GM18870 (cell line): ENCODE results near the gene BTBD7.
"Not testable (repeated sequence)": the region's sequence is repeated elsewhere in the genome, so short reads cannot be mapped to it uniquely, and the experiment has no call there.

ENCODE experiments used
- ATAC-seq: cut with Tn5 transposase; IDR thresholded peaks from one replicate; pipeline ENCODE4 v1.9.1; 2021; ENCODE audit warnings: moderate library complexity; ENCODE audit not compliant: unreplicated experiment

The BTBD7 gene

GRCh38 chr14:93249128-93249831 is 83.6 kb downstream of the BTBD7 start:
- ATAC-seq = no peak

GRCh38 chr14:93246534-93246933 is 86.3 kb downstream of the BTBD7 start:
- no peak for ATAC-seq

- ATAC-seq = no peak
Observed at GRCh38 chr14:93245764-93246420, 86.9 kb downstream of the BTBD7 start.

GRCh38 chr14:93240678-93241000 is 92.2 kb downstream of the BTBD7 start:
- no peak for ATAC-seq

GRCh38 chr14:93239869-93240677 is 92.8 kb downstream of the BTBD7 start:
- no peak for ATAC-seq

- ATAC-seq = no peak
Observed at GRCh38 chr14:93234798-93235197, 98.0 kb downstream of the BTBD7 start.

- ATAC-seq = not testable (repeated sequence)
Observed at GRCh38 chr14:93233078-93233477, 99.8 kb downstream of the BTBD7 start.

- ATAC-seq = no peak
Observed at GRCh38 chr14:93232159-93232558, 100.7 kb downstream of the BTBD7 start.

- no peak for ATAC-seq
Observed at GRCh38 chr14:93231129-93231979, 101.5 kb downstream of the BTBD7 start.

- ATAC-seq = no peak
Observed at GRCh38 chr14:93230539-93230938, 102.3 kb downstream of the BTBD7 start.

GRCh38 chr14:93228550-93228949 is 104.3 kb downstream of the BTBD7 start:
- ATAC-seq = no peak

- ATAC-seq = no peak
Observed at GRCh38 chr14:93223565-93223964, 109.3 kb downstream of the BTBD7 start.

GRCh38 chr14:93220509-93220908 is 112.3 kb downstream of the BTBD7 start:
- ATAC-seq = no peak

- ATAC-seq = no peak
Observed at GRCh38 chr14:93219103-93219726, 113.6 kb downstream of the BTBD7 start.

- ATAC-seq = no peak
Observed at GRCh38 chr14:93214598-93214997, 118.2 kb downstream of the BTBD7 start.

- ATAC-seq = peak; percentile 71
Observed at GRCh38 chr14:93212432-93212831, 120.4 kb downstream of the BTBD7 start.

GRCh38 chr14:93207468-93208308 is 125.1 kb downstream of the BTBD7 start:
- ATAC-seq = peak; percentile 26

- ATAC-seq = peak; percentile 85
Observed at GRCh38 chr14:93206793-93207467, 125.9 kb downstream of the BTBD7 start, which contains the start of the genes GON7 and UBR7. TSS of gene GON7 (minus strand) at chr14:93207065. CDS start at chr14:93207037, 28 bp downstream. TSS of gene UBR7 (plus strand) at chr14:93207256. CDS start at chr14:93207292, 36 bp downstream.

GRCh38 chr14:93201155-93201704 is 131.6 kb downstream of the BTBD7 start:
- no peak for ATAC-seq
